Transverse colon (tissue), 4 donors: ENCODE measurements around the gene JARID2. TPM values are rescaled to one million over a fixed set of nuclear protein-coding genes. Genes with fewer than 3 reads are reported as not detected.

Source experiments
- DNase-seq: peaks from one replicate; pipeline ENCODE4 v3.0.0-alpha.2; 2019
- H3K27ac ChIP-seq, 4 donors: fragments of 200-600 bp; sonication (generic); 2 replicates each; pipeline ENCODE4 v1.5.1; 2016 to 2018; ENCODE audit warnings: inconsistent platforms in 4 of 4
- H3K27me3 ChIP-seq: fragments of 200-600 bp; sonication (generic); 2 replicates; pipeline ENCODE4 v1.5.1; 2017; ENCODE audit warnings: inconsistent platforms
- H3K36me3 ChIP-seq, 4 donors: fragments of 200-600 bp; sonication (generic); 2 replicates each; pipeline ENCODE4 v1.5.1; 2017 to 2019; ENCODE audit warnings: inconsistent platforms in 4 of 4
- H3K4me1 ChIP-seq, 4 donors: fragments of 200-600 bp; sonication (generic); 2 replicates each; pipeline ENCODE4 v1.5.1; 2017 to 2020; ENCODE audit warnings: inconsistent platforms in 4 of 4
- H3K4me3 ChIP-seq, 4 donors: fragments of 200-600 bp; sonication (generic); 1 replicate in 1 of 4; 2 replicates in 3 of 4; pipeline versions ENCODE4 v1.5.1 to v1.6.1; 2017 to 2019; ENCODE audit warnings: inconsistent platforms in 4 of 4
- H3K9me3 ChIP-seq, 2 donors: fragments of 200-600 bp; sonication (generic); 2 replicates each; pipeline ENCODE4 v1.5.1; 2017 to 2019; ENCODE audit warnings: inconsistent platforms in 2 of 2
- EP300 ChIP-seq: sonication (generic); formaldehyde crosslinking; IDR thresholded peaks from one replicate; pipeline ENCODE4 v1.6.1; 2017; ENCODE audit warnings: antibody characterized with exemption, low read depth
- POLR2A ChIP-seq: fragments of 450-650 bp; IDR thresholded peaks from one replicate; pipeline ENCODE4 v1.6.1; 2016; ENCODE audit warnings: antibody characterized with exemption, mild to moderate bottlenecking, moderate library complexity
- POLR2AphosphoS5 ChIP-seq, 3 donors: sonication (generic); formaldehyde crosslinking; IDR thresholded peaks; one replicate each; pipeline ENCODE4 v1.6.1; 2016; ENCODE audit warnings: antibody characterized with exemption in 3 of 3
- WGBS, 2 donors: methylation state at CpG; one replicate each; pipeline ENCODE4 v1.1.5; 2018; ENCODE audit warnings: low coverage in 1 of 2; 5-methylcytosine and 5-hydroxymethylcytosine counted together
- in situ Hi-C, 4 donors: fragments of 200-750 bp; cut with MboI; loops; one replicate each; pipeline versions ENCODE4 v1.15.0 to v1.15.1; 2017; ENCODE audit warnings: low sequenced_read_pairs in 3 of 4, low pct_ligation_motif_present in 1 of 4, low pct_unique_long_range_greater_than_20kb in 1 of 4
- intact Hi-C: fragments of 100-400 bp; cut with DNase I; formaldehyde crosslinking; loops from one replicate; pipeline ENCODE4 v1.15.1; 2023; ENCODE audit warnings: low total_unique reads
- total RNA-seq, 4 donors: library from RNA; depleted of rRNA; stranded (reverse); fragments of >200 nt; gene quantifications; one replicate each; pipeline ENCODE4 v1.1.0, GENCODE V29; 2016
- TF ChIP-seq, protein P1 (sequence below), 5 experiments: fragments of 200-600 bp in 3 of 5; fragments of 450-650 bp in 2 of 5; sonication (generic) in 3 of 5; IDR thresholded peaks; 1 replicate in 2 of 5; 2 replicates in 3 of 5; pipeline ENCODE4 v1.5.1; 2016 to 2017; ENCODE audit warnings: antibody characterized with exemption in 5 of 5, inconsistent platforms in 3 of 5, mild to moderate bottlenecking in 2 of 5, moderate library complexity in 1 of 5

The JARID2 gene
- total RNA-seq, 4 donors from 2014 or later, result 9.4 to 18.7 (median 10.9) TPM

DNA sequence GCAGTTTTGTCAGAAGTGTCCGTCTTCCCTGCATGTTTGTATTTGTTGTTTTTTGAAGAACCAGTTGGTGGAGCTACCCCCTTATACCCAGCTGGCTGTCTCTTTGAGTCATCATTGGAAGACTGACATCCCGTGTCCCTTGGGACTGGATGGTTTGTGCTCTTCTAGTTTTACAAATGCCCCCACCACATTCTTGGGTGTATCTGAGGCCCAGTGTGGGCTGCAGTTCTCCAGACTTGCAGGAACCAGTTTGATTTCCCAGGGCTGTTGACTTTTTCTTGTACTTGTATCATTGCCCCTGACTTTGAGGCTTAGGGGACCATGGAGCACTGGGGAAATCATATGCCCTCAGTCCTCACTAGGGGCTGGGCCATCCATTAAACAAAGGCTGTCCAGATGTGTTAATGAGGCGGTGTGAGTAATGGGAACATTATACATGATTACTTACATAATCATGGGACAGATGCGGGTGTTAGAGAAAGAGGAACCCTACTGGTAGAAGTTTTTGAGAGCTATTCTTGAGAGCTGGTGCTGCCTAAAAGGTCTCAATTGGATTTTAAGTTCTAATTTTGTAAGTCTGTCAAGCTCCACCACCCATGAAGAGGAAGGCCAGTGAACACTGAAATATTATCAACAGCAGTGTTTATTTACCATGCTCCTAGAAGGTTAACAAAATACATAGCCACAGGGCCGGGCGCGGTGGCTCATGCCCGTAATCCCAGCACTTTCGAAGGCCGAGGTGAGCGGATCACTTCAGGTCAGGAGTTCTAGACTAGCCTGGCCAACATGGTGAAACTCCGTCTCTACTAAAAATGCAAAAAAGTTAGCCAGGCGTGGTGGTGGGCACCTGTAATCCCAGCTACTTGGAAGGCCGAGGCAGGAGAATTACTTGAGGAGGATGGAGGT is 8.5 kb downstream of the JARID2 start:
- Histone ChIP-seq H3K9me3 (no peaks in the 10 kb centered on the region), H3K27ac (no peak overlapping the region), H3K4me3 (no peak overlapping the region), H3K4me1 (peaks cover 10 to 68% (median 52%) of the 10 kb centered on the region in 4 donors), H3K36me3 (no peaks in the 10 kb centered on the region), H3K27me3 (no peaks in the 10 kb centered on the region)
- TF ChIP-seq EP300 (no peak), POLR2AphosphoS5 (IDR thresholded peaks at IDR 0.05) (no peak), POLR2A (no peak)
- TF ChIP-seq, protein P1, sequence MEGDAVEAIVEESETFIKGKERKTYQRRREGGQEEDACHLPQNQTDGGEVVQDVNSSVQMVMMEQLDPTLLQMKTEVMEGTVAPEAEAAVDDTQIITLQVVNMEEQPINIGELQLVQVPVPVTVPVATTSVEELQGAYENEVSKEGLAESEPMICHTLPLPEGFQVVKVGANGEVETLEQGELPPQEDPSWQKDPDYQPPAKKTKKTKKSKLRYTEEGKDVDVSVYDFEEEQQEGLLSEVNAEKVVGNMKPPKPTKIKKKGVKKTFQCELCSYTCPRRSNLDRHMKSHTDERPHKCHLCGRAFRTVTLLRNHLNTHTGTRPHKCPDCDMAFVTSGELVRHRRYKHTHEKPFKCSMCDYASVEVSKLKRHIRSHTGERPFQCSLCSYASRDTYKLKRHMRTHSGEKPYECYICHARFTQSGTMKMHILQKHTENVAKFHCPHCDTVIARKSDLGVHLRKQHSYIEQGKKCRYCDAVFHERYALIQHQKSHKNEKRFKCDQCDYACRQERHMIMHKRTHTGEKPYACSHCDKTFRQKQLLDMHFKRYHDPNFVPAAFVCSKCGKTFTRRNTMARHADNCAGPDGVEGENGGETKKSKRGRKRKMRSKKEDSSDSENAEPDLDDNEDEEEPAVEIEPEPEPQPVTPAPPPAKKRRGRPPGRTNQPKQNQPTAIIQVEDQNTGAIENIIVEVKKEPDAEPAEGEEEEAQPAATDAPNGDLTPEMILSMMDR (IDR thresholded peaks at IDR 0.05), result no peak
- no peak for DNase-seq
- in situ Hi-C loops, result loop anchor here in 1 of 4 donors (25.0 kb wide), 1 partner anchor 183 kb away; no protein-coding TSS in a partner anchor
- intact Hi-C loops, result no loop called here
- 77 to 79% methylated on average over 9 to 14 of the region's 14 CpGs for WGBS, 2 donors

DNA sequence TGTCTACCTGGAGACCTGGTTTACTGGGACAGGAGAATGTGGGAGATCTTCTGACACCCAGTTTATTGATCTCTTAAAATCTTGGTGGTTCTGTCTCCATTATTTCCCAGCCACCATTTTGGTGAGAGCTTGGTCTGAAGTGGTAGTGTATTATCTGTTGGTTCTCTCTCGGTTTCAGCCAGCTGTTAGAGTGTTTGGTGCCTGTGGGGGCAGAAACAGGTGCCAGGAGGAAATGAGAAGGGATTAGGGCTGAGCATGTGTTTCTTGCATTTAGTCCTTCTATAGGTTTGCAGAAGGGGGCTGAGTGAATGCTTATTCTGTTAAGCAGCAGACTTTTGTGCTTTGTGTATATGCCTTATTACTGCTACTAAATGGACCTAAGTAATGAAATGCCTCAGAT is 9.6 kb downstream of the JARID2 start:
- in situ Hi-C loops (loop anchor here in 1 of 4 donors (25.0 kb wide), 1 partner anchor 182 kb away; no protein-coding TSS in a partner anchor), intact Hi-C loops (no loop called here)
- Histone ChIP-seq H3K36me3 (no peaks in the 10 kb centered on the region), H3K27me3 (no peaks in the 10 kb centered on the region), H3K9me3 (no peaks in the 10 kb centered on the region), H3K27ac (no peak overlapping the region), H3K4me3 (no peak overlapping the region), H3K4me1 (peaks cover 15 to 68% (median 52%) of the 10 kb centered on the region in 4 donors)
- DNase-seq, result no peak
- TF ChIP-seq EP300 (no peak), POLR2A (no peak), POLR2AphosphoS5 (IDR thresholded peaks at IDR 0.05) (no peak)
- TF ChIP-seq, protein P1 (IDR thresholded peaks at IDR 0.05), result no peak
- WGBS, 2 donors, result 54% methylated on average over 1 of the region's 1 CpG; no CpG with 5 or more reads in 1 of the 2 donors

- no peaks in the 10 kb centered on the region for H3K36me3 ChIP-seq
- no peak overlapping the region for H3K4me3 ChIP-seq
- no peaks in the 10 kb centered on the region for H3K27me3 ChIP-seq
- intact Hi-C loops (no loop called here), in situ Hi-C loops (loop anchor here in 1 of 4 donors (25.0 kb wide), 1 partner anchor 181 kb away; no protein-coding TSS in a partner anchor)
- H3K4me1 ChIP-seq, result peaks cover 20 to 70% (median 50%) of the 10 kb centered on the region in 4 donors
- no peak for DNase-seq
- 33 to 78% methylated on average over 2 to 4 of the region's 4 CpGs for WGBS, 2 donors
- TF ChIP-seq POLR2AphosphoS5 (IDR thresholded peaks at IDR 0.05) (no peak), POLR2A (no peak), EP300 (no peak)
- TF ChIP-seq, protein P1 (IDR thresholded peaks at IDR 0.05), result no peak
- no peaks in the 10 kb centered on the region for H3K9me3 ChIP-seq
- H3K27ac ChIP-seq, result no peak overlapping the region
Measured at GRCh38 chr6:15255909-15256395, 10.1 kb downstream of the JARID2 start.

DNA sequence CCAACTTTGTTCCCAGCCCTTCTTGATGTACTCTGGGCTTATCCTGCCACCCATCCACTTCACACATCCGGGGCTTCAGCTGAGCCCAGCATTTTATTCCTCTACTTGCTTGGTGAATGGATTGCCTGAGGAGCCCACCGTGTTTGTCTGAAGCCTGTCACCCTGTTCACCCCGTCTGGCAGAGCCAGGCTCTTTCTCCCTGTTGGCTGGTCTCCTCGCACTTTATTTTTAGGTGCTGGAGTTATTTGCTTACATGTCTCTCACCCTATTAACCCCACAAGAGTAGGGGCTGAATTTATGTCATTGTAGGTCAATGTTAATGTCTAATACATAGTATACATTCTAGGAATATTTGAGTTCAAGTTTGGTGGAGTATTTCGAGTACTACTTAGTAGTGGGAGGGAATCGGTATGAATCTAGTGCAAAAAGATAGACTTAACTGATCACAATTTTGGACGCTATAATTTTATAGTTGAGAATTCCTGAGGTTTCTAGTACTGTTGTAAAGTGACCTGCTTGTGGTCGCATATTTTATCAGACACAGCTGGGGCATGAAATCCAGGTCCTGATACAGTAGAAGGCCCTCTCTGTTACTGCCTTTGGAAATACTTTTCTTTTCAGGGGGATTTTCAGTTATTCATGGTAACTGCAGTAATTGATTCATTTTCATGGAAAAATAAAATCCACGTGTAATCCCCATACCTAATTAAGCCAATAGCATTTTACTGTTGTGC is 10.8 kb downstream of the JARID2 start:
- in situ Hi-C loops (loop anchor here in 1 of 4 donors (25.0 kb wide), 1 partner anchor 181 kb away; no protein-coding TSS in a partner anchor), intact Hi-C loops (no loop called here)
- 70 to 80% methylated on average over 4 to 9 of the region's 9 CpGs for WGBS, 2 donors
- Histone ChIP-seq H3K4me1 (peaks cover 20 to 64% (median 43%) of the 10 kb centered on the region in 4 donors), H3K9me3 (no peaks in the 10 kb centered on the region), H3K36me3 (no peaks in the 10 kb centered on the region), H3K4me3 (no peak overlapping the region), H3K27ac (no peak overlapping the region), H3K27me3 (no peaks in the 10 kb centered on the region)
- TF ChIP-seq POLR2AphosphoS5 (IDR thresholded peaks at IDR 0.05) (no peak), EP300 (no peak), POLR2A (no peak)
- TF ChIP-seq, protein P1 (IDR thresholded peaks at IDR 0.05), result no peak
- no peak for DNase-seq
